Measurements from ENCODE around the gene ACACA. TPM values are rescaled to one million over a fixed set of nuclear protein-coding genes. Genes with fewer than 3 reads are reported as not detected.

ACACA gene
- total RNA-seq, 4 donors from 2014 or later = 4.7 to 75.1 (median 41.9) TPM

GRCh38 chr17:37096071-37096470 is 310.6 kb downstream of the ACACA start:
- H3K4me1 ChIP-seq = no peaks in the 10 kb centered on the region
- no peak for TF ChIP-seq POLR2A (IDR thresholded peaks at IDR 0.05)
- TF ChIP-seq CTCF (IDR thresholded peaks at IDR 0.05) = no peak

GRCh38 chr17:37094391-37094790 is 312.2 kb downstream of the ACACA start:
- DNase-seq = no peak
- no peak for TF ChIP-seq CTCF (IDR thresholded peaks at IDR 0.05)
- no peak for TF ChIP-seq POLR2A (IDR thresholded peaks at IDR 0.05)
- Histone ChIP-seq H3K36me3 (no peaks in the 10 kb centered on the region), H3K9me3 (no peaks in the 10 kb centered on the region), H3K4me1 (no peaks in the 10 kb centered on the region), H3K27ac (no peak overlapping the region), H3K27me3 (no peaks in the 10 kb centered on the region), H3K4me3 (no peak overlapping the region)
- intact Hi-C loops (cut with DNase I; ENCODE audit: low total_unique reads) = no loop called here

More at GRCh38 chr17:37096071-37096470, 310.6 kb downstream of the ACACA start:
- Histone ChIP-seq H3K27me3 (no peaks in the 10 kb centered on the region), H3K4me3 (no peak overlapping the region), H3K27ac (no peak overlapping the region), H3K9me3 (no peaks in the 10 kb centered on the region), H3K36me3 (no peaks in the 10 kb centered on the region)
- intact Hi-C loops (cut with DNase I; ENCODE audit: low total_unique reads) = no loop called here
- no peak for DNase-seq

- no peak for DNase-seq
- Histone ChIP-seq H3K4me1 (no peaks in the 10 kb centered on the region), H3K36me3 (no peaks in the 10 kb centered on the region), H3K27ac (no peak overlapping the region), H3K9me3 (no peaks in the 10 kb centered on the region), H3K4me3 (no peak overlapping the region), H3K27me3 (no peaks in the 10 kb centered on the region)
- TF ChIP-seq CTCF (IDR thresholded peaks at IDR 0.05) (no peak), POLR2A (IDR thresholded peaks at IDR 0.05) (no peak)
- intact Hi-C loops (cut with DNase I; ENCODE audit: low total_unique reads) = no loop called here
Observed at GRCh38 chr17:37092701-37093100, 313.9 kb downstream of the ACACA start.

GRCh38 chr17:37092071-37092470 is 314.6 kb downstream of the ACACA start:
- TF ChIP-seq POLR2A (IDR thresholded peaks at IDR 0.05) (no peak), CTCF (IDR thresholded peaks at IDR 0.05) (no peak)
- no peaks in the 10 kb centered on the region for H3K27me3 ChIP-seq
- H3K27ac ChIP-seq = no peak overlapping the region
- intact Hi-C loops (cut with DNase I; ENCODE audit: low total_unique reads) = no loop called here
- H3K36me3 ChIP-seq = no peaks in the 10 kb centered on the region
- DNase-seq = no peak
- no peaks in the 10 kb centered on the region for H3K4me1 ChIP-seq
- no peak overlapping the region for H3K4me3 ChIP-seq
- no peaks in the 10 kb centered on the region for H3K9me3 ChIP-seq

GRCh38 chr17:37090941-37091340 is 315.7 kb downstream of the ACACA start:
- Histone ChIP-seq H3K4me3 (no peak overlapping the region), H3K27ac (no peak overlapping the region), H3K9me3 (no peaks in the 10 kb centered on the region), H3K27me3 (no peaks in the 10 kb centered on the region), H3K4me1 (no peaks in the 10 kb centered on the region), H3K36me3 (no peaks in the 10 kb centered on the region)
- no peak for TF ChIP-seq POLR2A (IDR thresholded peaks at IDR 0.05)
- no peak for TF ChIP-seq CTCF (IDR thresholded peaks at IDR 0.05)
- no peak for DNase-seq
- intact Hi-C loops (cut with DNase I; ENCODE audit: low total_unique reads) = no loop called here

All from uterus (tissue), 4 donors.